ENCODE data around the gene BLOC1S6.

- TF ChIP-seq MAX (IDR thresholded peaks at IDR 0.05) (no peak), SREBF2 (IDR thresholded peaks at IDR 0.05) (no peak)
Measured at GRCh38 chr15:45539680-45540079, 47.5 kb upstream of the BLOC1S6 start.

Measured in A549 (cell line).